H1 (cell line): ENCODE data around the gene ZFP82. TPM values are rescaled to one million over a fixed set of nuclear protein-coding genes. Genes with fewer than 3 reads are reported as not detected.

Experiments used
- CTCF ChIA-PET: fragments of 300-600 bp; sonication (Branson Sonifier 250); formaldehyde crosslinking; loops from one replicate; lab custom pipeline; 2021; ENCODE audit not compliant: partially characterized antibody; lab: Charles Lee
- POLR2A ChIA-PET: fragments of 300-600 bp; sonication (Branson Sonifier 250); formaldehyde crosslinking; loops from one replicate; lab custom pipeline; 2021; ENCODE audit warnings: inconsistent platforms; ENCODE audit not compliant: partially characterized antibody; lab: Charles Lee
- DNase-seq, 2 experiments: peaks; one replicate each; pipeline versions ENCODE4 v3.0.0 to v3.0.0-alpha.2; 2010 to 2022; ENCODE audit warnings: low spot score in 2 of 2, low read depth in 1 of 2, mixed read lengths in 1 of 2
- FAIRE-seq: peaks from 2 replicates; lab custom pipeline; 2011; peaks lifted over from hg19 to GRCh38; lab: Jason Lieb, UNC
- H2AFZ ChIP-seq: 2 replicates; pipeline ENCODE4 v1.8.1; 2012; ENCODE audit warnings: low read length, inconsistent platforms
- H2AK5ac ChIP-seq: 2 replicates; pipeline ENCODE4 v1.6.1; 2013; ENCODE audit warnings: low read depth, low read length
- H2BK120ac ChIP-seq: replicated peaks from 2 replicates; pipeline ENCODE3; 2013; ENCODE audit warnings: low read depth, low read length, inconsistent platforms
- H2BK12ac ChIP-seq: 2 replicates; pipeline ENCODE4 v1.6.1; 2013; ENCODE audit warnings: low read depth, low read length
- H2BK15ac ChIP-seq: 2 replicates; pipeline ENCODE4 v1.6.1; 2013; ENCODE audit warnings: low read length
- H2BK20ac ChIP-seq: 2 replicates; pipeline ENCODE4 v1.6.1; 2013; ENCODE audit warnings: low read length
- H2BK5ac ChIP-seq: 2 replicates; pipeline ENCODE4 v1.6.1; 2013; ENCODE audit warnings: low read depth, low read length
- H3K14ac ChIP-seq: 2 replicates; pipeline ENCODE4 v1.6.1; 2013; ENCODE audit warnings: inconsistent platforms; ENCODE audit not compliant: insufficient read length
- H3K18ac ChIP-seq: 2 replicates; pipeline ENCODE4 v1.6.1; 2013; ENCODE audit warnings: low read length; ENCODE audit errors: extremely low read depth
- H3K23ac ChIP-seq: 2 replicates; pipeline ENCODE4 v1.6.1; 2013; ENCODE audit warnings: inconsistent platforms; ENCODE audit not compliant: insufficient read length
- H3K23me2 ChIP-seq: 2 replicates; pipeline ENCODE4 v1.6.1; 2013; ENCODE audit warnings: low read depth, low read length
- H3K27ac ChIP-seq: 2 replicates; pipeline ENCODE4 v1.6.1; 2011; ENCODE audit warnings: low read depth, low read length, inconsistent platforms
- H3K27me3 ChIP-seq, 4 experiments: replicated peaks in 1 of 4; 1 replicate in 1 of 4; 2 replicates in 3 of 4; pipeline versions ENCODE4 v1.6.1 to v1.8.1; 2011 to 2013; ENCODE audit warnings: low read length in 3 of 4, mild to moderate bottlenecking in 3 of 4, inconsistent platforms in 2 of 4, mixed read lengths in 2 of 4, moderate library complexity in 1 of 4; ENCODE audit not compliant: control insufficient read depth in 3 of 4, insufficient read depth in 3 of 4; ENCODE audit errors: extremely low read depth in 1 of 4
- H3K36me3 ChIP-seq, 4 experiments: 2 replicates each; pipeline versions ENCODE4 v1.6.1 to v1.8.1; 2011 to 2013; ENCODE audit warnings: mild to moderate bottlenecking in 4 of 4, low read length in 3 of 4, moderate library complexity in 2 of 4, control low read depth in 1 of 4, inconsistent platforms in 1 of 4; ENCODE audit not compliant: insufficient read depth in 4 of 4, control insufficient read depth in 2 of 4
- H3K4ac ChIP-seq: replicated peaks from 2 replicates; pipeline ENCODE3; 2013; ENCODE audit warnings: low read length, low read depth, mixed read lengths, inconsistent platforms; ENCODE audit not compliant: insufficient read length
- H3K4me1 ChIP-seq, 4 experiments: replicated peaks in 1 of 4; 1 replicate in 1 of 4; 2 replicates in 3 of 4; pipeline versions ENCODE4 v1.6.1 to v1.8.1; 2011 to 2013; ENCODE audit warnings: low read length in 3 of 4, inconsistent platforms in 2 of 4, mixed read lengths in 1 of 4; ENCODE audit not compliant: insufficient read depth in 4 of 4, control insufficient read depth in 3 of 4
- H3K4me2 ChIP-seq, 2 experiments: 2 replicates each; pipeline versions ENCODE4 v1.6.1 to v1.8.1; 2011 to 2013; ENCODE audit warnings: low read depth in 2 of 2, low read length in 2 of 2, control low read depth in 1 of 2, inconsistent platforms in 1 of 2, mild to moderate bottlenecking in 1 of 2; ENCODE audit not compliant: insufficient read depth in 1 of 2
- H3K4me3 ChIP-seq, 4 experiments: fragments of 200-600, 300-600 bp in 1 of 4; sonication (generic), shearing (Covaris generic), sonication (Bioruptor Twin) in 1 of 4; 2 replicates each; pipeline versions ENCODE4 v1.5.1 to v1.8.1; 2011 to 2016; ENCODE audit warnings: low read length in 4 of 4, low read depth in 3 of 4, control low read depth in 2 of 4, inconsistent platforms in 2 of 4, mild to moderate bottlenecking in 2 of 4, mixed read lengths in 1 of 4, moderate library complexity in 1 of 4; ENCODE audit not compliant: insufficient read depth in 2 of 4; ENCODE audit errors: extremely low read depth in 1 of 4
- H3K56ac ChIP-seq: replicated peaks from 2 replicates; pipeline ENCODE3; 2013; ENCODE audit warnings: low read depth, mild to moderate bottlenecking, mixed read lengths, low read length, inconsistent platforms; ENCODE audit not compliant: insufficient read length
- H3K79me1 ChIP-seq: 2 replicates; pipeline ENCODE4 v1.6.1; 2013; ENCODE audit warnings: low read depth, low read length, control low read depth
- H3K79me2 ChIP-seq, 2 experiments: 2 replicates each; pipeline versions ENCODE4 v1.6.1 to v1.8.1; 2012 to 2013; ENCODE audit warnings: low read length in 2 of 2, mild to moderate bottlenecking in 2 of 2, inconsistent platforms in 1 of 2; ENCODE audit not compliant: insufficient read depth in 2 of 2, control insufficient read depth in 1 of 2
- H3K9ac ChIP-seq, 4 experiments: replicated peaks in 1 of 4; 1 replicate in 1 of 4; 2 replicates in 3 of 4; pipeline versions ENCODE4 v1.6.1 to v1.8.1; 2011 to 2013; ENCODE audit warnings: low read depth in 3 of 4, low read length in 3 of 4, control low read depth in 2 of 4, mild to moderate bottlenecking in 2 of 4, moderate library complexity in 2 of 4, inconsistent platforms in 1 of 4; ENCODE audit errors: extremely low read depth in 1 of 4
- H3K9me3 ChIP-seq, 2 experiments: 2 replicates each; pipeline versions ENCODE4 v1.6.1 to v1.8.1; 2012 to 2013; ENCODE audit warnings: mild to moderate bottlenecking in 2 of 2, moderate library complexity in 2 of 2, control low read depth in 1 of 2, inconsistent platforms in 1 of 2, low read depth in 1 of 2, low read length in 1 of 2, mixed read lengths in 1 of 2; ENCODE audit not compliant: insufficient read depth in 2 of 2
- H4K20me1 ChIP-seq, 2 experiments: replicated peaks in 1 of 2; 2 replicates each; pipeline versions ENCODE3 to v1.8.1; 2011 to 2013; ENCODE audit warnings: inconsistent platforms in 2 of 2, low read length in 2 of 2, mild to moderate bottlenecking in 1 of 2; ENCODE audit not compliant: insufficient read depth in 2 of 2, control insufficient read depth in 1 of 2
- H4K5ac ChIP-seq: 2 replicates; pipeline ENCODE4 v1.6.1; 2013; ENCODE audit warnings: low read length, low read depth, mixed read lengths, inconsistent platforms; ENCODE audit not compliant: insufficient read length
- H4K8ac ChIP-seq: 2 replicates; pipeline ENCODE4 v1.8.0; 2013; ENCODE audit warnings: mild to moderate bottlenecking, moderate library complexity, low read length, inconsistent platforms; ENCODE audit not compliant: insufficient read depth; ENCODE audit errors: extremely low read depth
- H4K91ac ChIP-seq: replicated peaks from 2 replicates; pipeline ENCODE3; 2013; ENCODE audit warnings: low read length, mixed read lengths, inconsistent platforms; ENCODE audit not compliant: insufficient read length
- EP300 ChIP-seq, 2 experiments: IDR thresholded peaks; 1 replicate in 1 of 2; 2 replicates in 1 of 2; pipeline ENCODE4 v1.6.1; 2011 to 2012; ENCODE audit warnings: low read depth in 2 of 2, low read length in 2 of 2, mild to moderate bottlenecking in 2 of 2, borderline replicate concordance in 1 of 2, inconsistent platforms in 1 of 2, moderate library complexity in 1 of 2
- JUN ChIP-seq: IDR thresholded peaks from 2 replicates; pipeline ENCODE4 v1.6.1; 2011; ENCODE audit warnings: low read depth, mild to moderate bottlenecking, improper control_type of control experiment, low read length
- TAF7 ChIP-seq: optimal IDR thresholded peaks from 2 replicates; pipeline ENCODE3; 2011; ENCODE audit warnings: low read depth, mild to moderate bottlenecking, inconsistent platforms, low read length, moderate library complexity, borderline replicate concordance
- WGBS, 2 experiments: shearing (Covaris generic) in 1 of 2; methylation state at CpG; one replicate each; pipeline versions ENCODE4 v1.1.6 to v1.1.7; 2013 to 2015; ENCODE audit warnings: low lambda C conversion rate in 2 of 2, mixed read lengths in 2 of 2, inconsistent platforms in 1 of 2, low coverage in 1 of 2, missing lambda C conversion rate in 1 of 2; ENCODE audit not compliant: insufficient replicate concordance in 2 of 2, insufficient coverage in 1 of 2, insufficient read length in 1 of 2; ENCODE audit errors: extremely low coverage in 1 of 2, missing lambda C conversion rate in 1 of 2; 5-methylcytosine and 5-hydroxymethylcytosine counted together
- polyA plus RNA-seq, 7 experiments: library from polyadenylated mRNA; depleted of rRNA in 3 of 7; stranded (reverse) in 5 of 7; unstranded in 2 of 7; fragments of >200 nt in 5 of 7; fragments of 200-250 nt in 2 of 7; gene quantifications; 1 replicate in 5 of 7; 2 replicates in 1 of 7; 4 replicates in 1 of 7; pipeline versions ENCODE4 v1.2.1 to v1.2.3, GENCODE V29; 2011 to 2013; ENCODE audit warnings: missing spikeins in 2 of 7, mixed read lengths in 2 of 7
- total RNA-seq: library from RNA; stranded (reverse); fragmentation: NEBNext Ultra II Directional; extraction: Animal tissue kit (Norgen Biotek cat#: 25700); gene quantifications from 2 replicates; pipeline ENCODE4 v1.2.1, GENCODE V29; 2021

Gene ZFP82
- total and polyA plus RNA-seq, 2 of the 8 experiments (the other 6 are each of a cell fraction or from before 2014, with no cell fraction given), result 4.8 to 16.5 TPM

- Histone ChIP-seq H3K18ac (no peak overlapping the region), H2BK5ac (no peak overlapping the region), H3K27me3 (no peaks in the 10 kb centered on the region), H2BK20ac (no peak overlapping the region), H3K27ac (no peak overlapping the region), H3K23me2 (no peaks in the 10 kb centered on the region), H2AK5ac (no peak overlapping the region), H3K79me1 (no peaks in the 10 kb centered on the region), H2BK15ac (no peak overlapping the region), H3K4me1 (no peaks in the 10 kb centered on the region), H4K5ac (no peak overlapping the region), H2AFZ (no peak overlapping the region), H3K4me3 (no peak overlapping the region), H3K23ac (no peak overlapping the region), H3K9me3 (no peaks in the 10 kb centered on the region), H3K14ac (no peak overlapping the region), H2BK12ac (no peak overlapping the region), H3K9ac (no peak overlapping the region), H3K4me2 (no peak overlapping the region), H3K56ac (no peak overlapping the region), H3K36me3 (peaks cover 5 to 67% (median 43%) of the 10 kb centered on the region in 4 experiments; a peak in 6 of 8 replicates), H4K91ac (no peak overlapping the region), H4K8ac (no peak overlapping the region), H3K79me2 (no peaks in the 10 kb centered on the region), H4K20me1 (no peaks in the 10 kb centered on the region), H2BK120ac (no peak overlapping the region), H3K4ac (no peak overlapping the region)
- no peak for FAIRE-seq
- ChIA-PET POLR2A (interaction anchor here (1.2 to 2.0 kb wide), 2 partner anchors 27 to 84 kb away, joined by 3 to 5 read pairs; partner anchors contain the start of gene ZNF566), CTCF (interaction anchor here (0.6 kb wide), 1 partner anchor 17 kb away, joined by 3 read pairs; no protein-coding TSS in a partner anchor)
- 85% methylated on average over 3 of the region's 3 CpGs; no CpG with 5 or more reads in 1 of the 2 experiments for WGBS, 2 experiments
- no peak for DNase-seq
- TF ChIP-seq TAF7 (no peak), JUN (no peak), EP300 (IDR thresholded peaks at IDR 0.05; ENCODE audit: borderline replicate concordance in 1 of 2, low read depth in 2 of 2, low read length in 2 of 2) (no peak)
These were observed 13.9 kb downstream of the ZFP82 start for GRCh38 chr19:36404498-36404897.
